HEK293T (cell line): Measurements from ENCODE around the gene UBXN11.

Experiments used
- CTCF ChIA-PET: fragments of 350-600 bp; formaldehyde crosslinking; extraction: SDS; loops from one replicate; lab custom pipeline; 2021; ENCODE audit warnings: antibody characterized with exemption, inconsistent platforms; lab: Yijun Ruan, JAX
- POLR2A ChIA-PET: fragments of 350-600 bp; formaldehyde crosslinking; extraction: SDS; loops from one replicate; lab custom pipeline; 2020; ENCODE audit warnings: antibody characterized with exemption, inconsistent platforms; lab: Yijun Ruan, JAX
- DNase-seq: peaks from one replicate; pipeline ENCODE4 v3.0.0; 2012; ENCODE audit warnings: mixed read lengths; ENCODE audit errors: extremely low spot score
- ARNT ChIP-seq: fragments of 450-650 bp; IDR thresholded peaks from 2 replicates; pipeline ENCODE4 v1.6.1; 2017; ENCODE audit warnings: mild to moderate bottlenecking
- CTBP1 ChIP-seq: fragments of 450-650 bp; IDR thresholded peaks from 2 replicates; pipeline ENCODE4 v1.6.1; 2016; ENCODE audit warnings: borderline replicate concordance
- FOXK2 ChIP-seq: fragments of 450-650 bp; IDR thresholded peaks from 2 replicates; pipeline ENCODE4 v1.6.1; 2016; ENCODE audit warnings: mild to moderate bottlenecking
- L3MBTL2 ChIP-seq: fragments of 450-650 bp; conservative IDR thresholded peaks from 2 replicates; pipeline ENCODE4 v1.6.1; 2016; ENCODE audit warnings: mild to moderate bottlenecking

UBXN11 gene

GRCh38 chr1:26233903-26234643 lies 72.4 kb downstream of the UBXN11 start, which contains the start of gene CEP85:
Gene CEP85 (plus strand): TSS chr1:26234200. CDS start chr1:26239784, 5,584 bp downstream.
- TF ChIP-seq FOXK2 (no peak), CTBP1 (peak; percentile 62), ARNT (no peak), L3MBTL2 (peak; percentile 75)
- DNase-seq = peak; percentile 98
- ChIA-PET CTCF (interaction anchor here (0.5 to 2.7 kb wide), 16 partner anchors 11 to 1274 kb away, joined by 3 to 15 read pairs (median 4); partner anchors contain the start of genes C1orf232, CATSPER4, FAM110D and ZNF593), POLR2A (interaction anchor here (0.7 to 2.4 kb wide), 18 partner anchors 13 to 199 kb away, joined by 3 to 19 read pairs (median 4); partner anchors contain the start of genes CATSPER4 and ZNF593)
